Ascending aorta (tissue), 2 donors: ENCODE results near the gene NOL3. TPM values are rescaled to one million over a fixed set of nuclear protein-coding genes. Genes with fewer than 3 reads are reported as not detected.

Experiments
- DNase-seq, 2 donors: peaks; one replicate each; pipeline ENCODE4 v3.0.0-alpha.2; 2019; ENCODE audit warnings: low spot score in 2 of 2
- H3K27ac ChIP-seq, 2 donors: fragments of 200-600 bp; sonication (generic); one replicate each; pipeline ENCODE4 v1.5.1; 2016 to 2017; ENCODE audit warnings: mild to moderate bottlenecking in 1 of 2
- H3K27me3 ChIP-seq: fragments of 200-600 bp; sonication (generic); one replicate; pipeline ENCODE4 v1.5.1; 2017
- H3K36me3 ChIP-seq, 2 donors: fragments of 200-600 bp; sonication (generic); one replicate each; pipeline ENCODE4 v1.5.1; 2016
- H3K4me1 ChIP-seq, 2 donors: fragments of 200-600 bp; sonication (generic); one replicate each; pipeline ENCODE4 v1.5.1; 2016 to 2017; ENCODE audit warnings: mild to moderate bottlenecking in 1 of 2
- H3K4me3 ChIP-seq, 2 donors: fragments of 200-600 bp; sonication (generic); one replicate each; pipeline ENCODE4 v1.5.1; 2016 to 2017; ENCODE audit warnings: mild to moderate bottlenecking in 1 of 2
- H3K9me3 ChIP-seq, 2 donors: fragments of 200-600 bp; sonication (generic); one replicate each; pipeline ENCODE4 v1.5.1; 2016
- CTCF ChIP-seq, 3 experiments: fragments of 200-600 bp in 2 of 3; fragments of 450-650 bp in 1 of 3; sonication (generic) in 2 of 3; IDR thresholded peaks; one replicate each; pipeline ENCODE4 v1.5.1; 2016 to 2019; ENCODE audit warnings: antibody characterized with exemption in 3 of 3, mild to moderate bottlenecking in 1 of 3, moderate library complexity in 1 of 3
- intact Hi-C: fragments of 100-400 bp; cut with DNase I; formaldehyde crosslinking; loops from one replicate; pipeline ENCODE4 v1.15.1; 2023
- total RNA-seq: library from RNA; depleted of rRNA; stranded (reverse); fragments of >200 nt; gene quantifications from one replicate; pipeline ENCODE4 v1.1.0, GENCODE V29; 2016

The NOL3 gene
- total RNA-seq, 1 donor from 2014 or later: 87.6 TPM

GRCh38 chr16:67147437-67148140, 22.7 kb upstream of the NOL3 start:
- Histone ChIP-seq H3K4me1 (peaks cover 6 to 8% of the 10 kb centered on the region in 2 donors), H3K36me3 (peaks cover 29 to 51% of the 10 kb centered on the region in 2 donors), H3K4me3 (no peak overlapping the region), H3K27ac (no peak overlapping the region), H3K9me3 (no peaks in the 10 kb centered on the region), H3K27me3 (no peaks in the 10 kb centered on the region)
- intact Hi-C loops: no loop called here
- TF ChIP-seq CTCF (IDR thresholded peaks at IDR 0.05): no peak
- no peak for DNase-seq

- H3K36me3 ChIP-seq: peaks cover 29 to 44% of the 10 kb centered on the region in 2 donors
- TF ChIP-seq CTCF (IDR thresholded peaks at IDR 0.05): no peak
- H3K4me1 ChIP-seq: peaks cover 6 to 8% of the 10 kb centered on the region in 2 donors
- no peak overlapping the region for H3K27ac ChIP-seq
- intact Hi-C loops: no loop called here
- H3K4me3 ChIP-seq: no peak overlapping the region
- no peaks in the 10 kb centered on the region for H3K9me3 ChIP-seq
- DNase-seq: no peak
- H3K27me3 ChIP-seq: no peaks in the 10 kb centered on the region
Observed at GRCh38 chr16:67148221-67148620, 22.1 kb upstream of the NOL3 start.

GRCh38 chr16:67148656-67149275, 21.6 kb upstream of the NOL3 start:
- Histone ChIP-seq H3K27me3 (no peaks in the 10 kb centered on the region), H3K9me3 (no peaks in the 10 kb centered on the region), H3K36me3 (peaks cover 25 to 39% of the 10 kb centered on the region in 2 donors), H3K27ac (no peak overlapping the region), H3K4me1 (peaks cover 6 to 8% of the 10 kb centered on the region in 2 donors), H3K4me3 (no peak overlapping the region)
- no peak for TF ChIP-seq CTCF (IDR thresholded peaks at IDR 0.05)
- no peak for DNase-seq
- intact Hi-C loops: no loop called here

- intact Hi-C loops: loop anchor here (2.0 to 5.0 kb wide), 2 partner anchors 38 to 41 kb away; partner anchors contain the start of gene PHAF1
- H3K27me3 ChIP-seq: no peaks in the 10 kb centered on the region
- peak overlapping the region; percentile 68 to 75 for H3K4me3 ChIP-seq
- peaks cover 6 to 8% of the 10 kb centered on the region in 2 donors for H3K4me1 ChIP-seq
- H3K9me3 ChIP-seq: no peaks in the 10 kb centered on the region
- no peak for TF ChIP-seq CTCF (IDR thresholded peaks at IDR 0.05)
- DNase-seq: no peak
- H3K36me3 ChIP-seq: peaks cover 20 to 32% of the 10 kb centered on the region in 2 donors
- H3K27ac ChIP-seq: peak overlapping the region; percentile 88 to 89
Observed at GRCh38 chr16:67149276-67150046, 20.9 kb upstream of the NOL3 start.

GRCh38 chr16:67150047-67150832, 20.1 kb upstream of the NOL3 start:
- intact Hi-C loops: loop anchor here (2.0 to 5.0 kb wide), 2 partner anchors 37 to 41 kb away; partner anchors contain the start of gene PHAF1
- H3K27ac ChIP-seq: peak overlapping the region; percentile 88 to 89
- no peak for TF ChIP-seq CTCF (IDR thresholded peaks at IDR 0.05)
- H3K27me3 ChIP-seq: no peaks in the 10 kb centered on the region
- H3K9me3 ChIP-seq: no peaks in the 10 kb centered on the region
- peak overlapping the region; percentile 68 to 75 for H3K4me3 ChIP-seq
- peaks cover 20 to 24% of the 10 kb centered on the region in 2 donors for H3K36me3 ChIP-seq
- H3K4me1 ChIP-seq: peaks cover 6 to 14% of the 10 kb centered on the region in 2 donors
- no peak for DNase-seq
